GM10266 (cell line): ENCODE results near the gene DSC1.

Source experiments
- DNase-seq: peaks from one replicate; pipeline ENCODE4 v3.0.0; 2012; ENCODE audit errors: extremely low spot score
- TF ChIP-seq, protein P1 (sequence below): IDR thresholded peaks from 2 replicates; pipeline ENCODE4 v1.5.1; 2012; ENCODE audit warnings: mild to moderate bottlenecking, low read depth; ENCODE audit not compliant: control insufficient read depth, insufficient read depth; ENCODE audit errors: missing control alignments

DSC1 gene

GRCh38 chr18:31097666-31098065 is 65.0 kb downstream of the DSC1 start:
- DNase-seq: no peak
- TF ChIP-seq, protein P1, sequence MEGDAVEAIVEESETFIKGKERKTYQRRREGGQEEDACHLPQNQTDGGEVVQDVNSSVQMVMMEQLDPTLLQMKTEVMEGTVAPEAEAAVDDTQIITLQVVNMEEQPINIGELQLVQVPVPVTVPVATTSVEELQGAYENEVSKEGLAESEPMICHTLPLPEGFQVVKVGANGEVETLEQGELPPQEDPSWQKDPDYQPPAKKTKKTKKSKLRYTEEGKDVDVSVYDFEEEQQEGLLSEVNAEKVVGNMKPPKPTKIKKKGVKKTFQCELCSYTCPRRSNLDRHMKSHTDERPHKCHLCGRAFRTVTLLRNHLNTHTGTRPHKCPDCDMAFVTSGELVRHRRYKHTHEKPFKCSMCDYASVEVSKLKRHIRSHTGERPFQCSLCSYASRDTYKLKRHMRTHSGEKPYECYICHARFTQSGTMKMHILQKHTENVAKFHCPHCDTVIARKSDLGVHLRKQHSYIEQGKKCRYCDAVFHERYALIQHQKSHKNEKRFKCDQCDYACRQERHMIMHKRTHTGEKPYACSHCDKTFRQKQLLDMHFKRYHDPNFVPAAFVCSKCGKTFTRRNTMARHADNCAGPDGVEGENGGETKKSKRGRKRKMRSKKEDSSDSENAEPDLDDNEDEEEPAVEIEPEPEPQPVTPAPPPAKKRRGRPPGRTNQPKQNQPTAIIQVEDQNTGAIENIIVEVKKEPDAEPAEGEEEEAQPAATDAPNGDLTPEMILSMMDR: no peak

DNA sequence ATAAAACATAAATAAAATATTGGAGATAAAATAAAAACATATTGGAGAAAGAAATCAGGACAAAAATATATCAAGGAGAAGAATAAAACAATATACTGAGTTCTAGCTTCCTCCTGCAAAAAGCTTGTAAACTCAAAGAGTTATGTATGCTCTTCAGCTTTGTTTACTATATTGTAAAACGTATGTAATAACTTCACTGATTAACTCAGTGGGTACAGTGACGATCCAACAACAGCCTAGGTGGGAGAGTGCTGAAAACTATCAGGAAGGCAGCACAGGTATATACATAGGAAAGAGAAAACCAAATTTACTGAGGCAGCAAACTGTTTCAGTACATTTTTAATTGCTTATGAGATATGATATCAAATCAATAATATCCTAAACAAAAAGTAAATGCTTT is 68.8 kb downstream of the DSC1 start:
- TF ChIP-seq, protein P1: no peak
- no peak for DNase-seq

GRCh38 chr18:31093294-31093693 is 69.4 kb downstream of the DSC1 start:
- DNase-seq: no peak
- TF ChIP-seq, protein P1: no peak

GRCh38 chr18:31091350-31091749 is 71.3 kb downstream of the DSC1 start:
- DNase-seq: no peak
- TF ChIP-seq, protein P1: no peak

GRCh38 chr18:31088532-31088931 is 74.1 kb downstream of the DSC1 start:
- no peak for DNase-seq
- TF ChIP-seq, protein P1: no peak

DNA sequence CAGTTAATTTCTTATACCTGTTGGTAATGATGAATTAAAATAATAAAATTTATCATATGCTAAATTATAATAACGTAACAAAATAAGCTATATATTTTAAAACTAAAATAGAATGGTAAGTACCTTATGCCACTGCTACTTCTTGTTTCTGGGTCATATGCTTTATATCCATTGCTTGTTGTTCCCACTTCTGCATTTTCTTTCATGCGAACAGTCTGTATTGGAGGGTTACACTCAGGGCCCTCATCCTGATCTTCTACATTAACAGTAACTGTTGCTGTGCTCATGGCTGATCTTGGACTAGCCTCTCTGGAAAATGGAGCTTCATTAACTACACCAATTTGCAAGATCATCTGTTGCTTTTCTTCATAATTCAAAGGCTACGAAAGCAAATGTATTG is 82.7 kb downstream of the DSC1 start:
- TF ChIP-seq, protein P1: no peak
- DNase-seq: no peak
